H9 (cell line): Measurements from ENCODE around the gene MAD1L1. TPM values are rescaled to one million over a fixed set of nuclear protein-coding genes. Genes with fewer than 3 reads are reported as not detected.

Source experiments
- DNase-seq: peaks from one replicate; pipeline ENCODE4 v3.0.0-alpha.2; 2017
- H2AFZ ChIP-seq: one replicate; pipeline ENCODE4 v1.6.1; 2013; ENCODE audit warnings: mild to moderate bottlenecking, low read length, control low read depth, moderate library complexity
- H2AK5ac ChIP-seq: 2 replicates; pipeline ENCODE4 v1.6.1; 2013; ENCODE audit warnings: low read length, control low read depth, mixed read lengths; ENCODE audit not compliant: insufficient read length
- H2BK120ac ChIP-seq: one replicate; pipeline ENCODE4 v1.6.1; 2013; ENCODE audit warnings: low read depth, mild to moderate bottlenecking, low read length, control low read depth, inconsistent platforms; ENCODE audit not compliant: poor library complexity, severe bottlenecking
- H2BK12ac ChIP-seq: 2 replicates; pipeline ENCODE4 v1.6.1; 2013; ENCODE audit warnings: low read length, control low read depth, mixed read lengths, low read depth; ENCODE audit not compliant: insufficient read length
- H2BK15ac ChIP-seq: 2 replicates; pipeline ENCODE4 v1.6.1; 2013; ENCODE audit warnings: low read depth, low read length, control low read depth
- H2BK20ac ChIP-seq: one replicate; pipeline ENCODE4 v1.6.1; 2013; ENCODE audit warnings: low read depth, mild to moderate bottlenecking, low read length, control low read depth, inconsistent platforms; ENCODE audit not compliant: poor library complexity, severe bottlenecking
- H2BK5ac ChIP-seq: 2 replicates; pipeline ENCODE4 v1.6.1; 2013; ENCODE audit warnings: low read length, control low read depth, mixed read lengths; ENCODE audit not compliant: insufficient read length
- H3K14ac ChIP-seq: 2 replicates; pipeline ENCODE4 v1.6.1; 2013; ENCODE audit warnings: low read length, control low read depth; ENCODE audit not compliant: insufficient read depth
- H3K18ac ChIP-seq: 2 replicates; pipeline ENCODE4 v1.6.1; 2013; ENCODE audit warnings: low read depth, mild to moderate bottlenecking, mixed read lengths, low read length, control low read depth; ENCODE audit not compliant: insufficient read length
- H3K23ac ChIP-seq: 2 replicates; pipeline ENCODE4 v1.6.1; 2013; ENCODE audit warnings: low read length, control low read depth, mixed read lengths, low read depth; ENCODE audit not compliant: insufficient read length
- H3K23me2 ChIP-seq: 2 replicates; pipeline ENCODE4 v1.6.1; 2013; ENCODE audit warnings: low read depth, mild to moderate bottlenecking, mixed read lengths, low read length, control low read depth; ENCODE audit not compliant: insufficient read length, poor library complexity, severe bottlenecking
- H3K27ac ChIP-seq: 2 replicates; pipeline ENCODE4 v1.5.1; 2013; ENCODE audit warnings: low read length, control low read depth, mixed read lengths, low read depth; ENCODE audit not compliant: insufficient read length
- H3K27me3 ChIP-seq: 2 replicates; pipeline ENCODE4 v1.6.1; 2013; ENCODE audit warnings: low read length, control low read depth, inconsistent platforms; ENCODE audit not compliant: insufficient read depth
- H3K4ac ChIP-seq: 2 replicates; pipeline ENCODE4 v1.6.1; 2013; ENCODE audit warnings: low read depth, mild to moderate bottlenecking, control low read depth, inconsistent platforms, low read length, moderate library complexity
- H3K4me1 ChIP-seq: 2 replicates; pipeline ENCODE4 v1.6.1; 2013; ENCODE audit warnings: low read length, control low read depth, inconsistent platforms; ENCODE audit not compliant: insufficient read depth
- H3K4me2 ChIP-seq: 2 replicates; pipeline ENCODE4 v1.6.1; 2013; ENCODE audit warnings: low read length, control low read depth, mixed read lengths; ENCODE audit not compliant: insufficient read length, insufficient read depth
- H3K56ac ChIP-seq: 2 replicates; pipeline ENCODE4 v1.6.1; 2013; ENCODE audit warnings: low read depth, mild to moderate bottlenecking, mixed read lengths, low read length, control low read depth; ENCODE audit not compliant: insufficient read length
- H3K79me1 ChIP-seq: 2 replicates; pipeline ENCODE4 v1.6.1; 2013; ENCODE audit warnings: low read depth, mild to moderate bottlenecking, moderate library complexity, low read length, control low read depth, inconsistent platforms; ENCODE audit not compliant: insufficient read depth, poor library complexity, severe bottlenecking
- H3K79me2 ChIP-seq: 2 replicates; pipeline ENCODE4 v1.6.1; 2013; ENCODE audit warnings: low read length, control low read depth, inconsistent platforms; ENCODE audit not compliant: insufficient read depth
- H3K9ac ChIP-seq: 2 replicates; pipeline ENCODE4 v1.6.1; 2013; ENCODE audit warnings: low read length, control low read depth, mixed read lengths; ENCODE audit not compliant: insufficient read length; ENCODE audit errors: extremely low read depth
- H3K9me3 ChIP-seq: one replicate; pipeline ENCODE4 v1.6.1; 2013; ENCODE audit warnings: low read depth, low read length, inconsistent platforms; ENCODE audit not compliant: control insufficient read depth
- H3T11ph ChIP-seq: one replicate; pipeline ENCODE4 v1.6.1; 2013; ENCODE audit warnings: mild to moderate bottlenecking, low read length, control low read depth, inconsistent platforms
- H4K20me1 ChIP-seq: one replicate; pipeline ENCODE4 v1.6.1; 2013; ENCODE audit not compliant: control insufficient read depth, insufficient read length, insufficient read depth
- H4K5ac ChIP-seq: 2 replicates; pipeline ENCODE4 v1.6.1; 2013; ENCODE audit warnings: low read depth, mild to moderate bottlenecking, mixed read lengths, low read length, control low read depth; ENCODE audit not compliant: insufficient read length
- H4K8ac ChIP-seq: replicated peaks from 2 replicates; pipeline ENCODE4 v1.6.1; 2013; ENCODE audit warnings: low read length, control low read depth, mixed read lengths, low read depth; ENCODE audit not compliant: insufficient read length
- H4K91ac ChIP-seq: 2 replicates; pipeline ENCODE4 v1.6.1; 2013; ENCODE audit warnings: low read depth, mild to moderate bottlenecking, moderate library complexity, mixed read lengths, low read length, control low read depth; ENCODE audit not compliant: insufficient read length
- H3K27ac Mint-ChIP-seq, 3 experiments: 2 replicates in 2 of 3; 3 replicates in 1 of 3; pipeline ENCODE4 v1.8.0; 2020 to 2021; ENCODE audit warnings: mixed read lengths in 3 of 3, mild to moderate bottlenecking in 1 of 3, moderate library complexity in 1 of 3
- H3K27me3 Mint-ChIP-seq: 2 replicates; pipeline ENCODE4 v1.8.0; 2021; ENCODE audit warnings: low read depth, mild to moderate bottlenecking, moderate library complexity, mixed read lengths
- H3K36me3 Mint-ChIP-seq, 3 experiments: 2 replicates in 2 of 3; 3 replicates in 1 of 3; pipeline ENCODE4 v1.8.0; 2020 to 2021; ENCODE audit warnings: low read depth in 3 of 3, mixed read lengths in 3 of 3; ENCODE audit not compliant: insufficient read depth in 1 of 3
- H3K4me1 Mint-ChIP-seq, 2 experiments: 2 replicates each; pipeline ENCODE4 v1.8.0; 2020; ENCODE audit warnings: mixed read lengths in 2 of 2
- H3K4me3 Mint-ChIP-seq, 2 experiments: 2 replicates in 1 of 2; 3 replicates in 1 of 2; pipeline ENCODE4 v1.8.0; 2020 to 2021; ENCODE audit warnings: mild to moderate bottlenecking in 2 of 2, mixed read lengths in 2 of 2, moderate library complexity in 1 of 2
- H3K9me3 Mint-ChIP-seq, 2 experiments: 2 replicates in 1 of 2; 3 replicates in 1 of 2; pipeline ENCODE4 v1.8.0; 2020; ENCODE audit warnings: mild to moderate bottlenecking in 2 of 2, mixed read lengths in 2 of 2, moderate library complexity in 1 of 2
- WGBS: extraction: QIAGEN DNeasy Blood & Tissue Kit; methylation state at CpG from one replicate; pipeline ENCODE4 v1.1.7; 2013; ENCODE audit warnings: missing lambda C conversion rate, low lambda C conversion rate, mixed read lengths; ENCODE audit not compliant: insufficient read length; ENCODE audit errors: extremely low coverage; 5-methylcytosine and 5-hydroxymethylcytosine counted together
- total RNA-seq: library from RNA; stranded (reverse); gene quantifications from 2 replicates; pipeline ENCODE4 v1.2.1, GENCODE V29; 2021
- TF ChIP-seq, protein P1 (sequence below): fragments of 200-600 bp; sonication (generic); conservative IDR thresholded peaks from 3 replicates; pipeline ENCODE4 v1.8.0; 2021; ENCODE audit warnings: antibody characterized with exemption, mild to moderate bottlenecking

Gene MAD1L1
- total RNA-seq, 1 experiment from 2014 or later, result 39.0 TPM

DNA sequence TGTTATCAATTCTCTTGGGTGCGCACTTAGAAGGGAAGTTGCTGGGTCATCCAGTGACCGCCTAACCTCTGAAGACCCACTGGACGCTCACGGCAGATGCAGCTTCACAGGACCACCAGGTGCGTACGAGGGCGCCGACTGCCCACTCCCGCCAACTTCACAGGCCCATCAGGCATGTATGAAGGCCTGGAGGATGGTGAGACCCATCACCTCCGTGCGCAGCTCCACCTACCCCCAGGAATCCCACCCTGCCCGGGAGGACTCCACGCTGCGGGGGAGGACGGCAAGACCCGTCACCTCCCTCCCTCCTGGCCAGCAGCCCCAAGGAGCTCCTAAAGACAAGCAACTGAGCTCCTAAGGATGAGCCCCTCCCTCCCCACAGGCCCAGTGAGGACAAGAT is 146.9 kb downstream of the MAD1L1 start:
- WGBS, result no CpG with 5 or more reads among the region's 16 CpGs
- Histone ChIP-seq H3K27ac (no peak overlapping the region), H3K4me1 (no peaks in the 10 kb centered on the region; the same call in 1 of the 2 replicates), H3K27me3 (no peaks in the 10 kb centered on the region), H2BK5ac (no peak overlapping the region), H4K8ac (no peak overlapping the region), H3K4me2 (no peak overlapping the region), H3K79me2 (no peaks in the 10 kb centered on the region), H2BK15ac (no peak overlapping the region), H3K9me3 (no peaks in the 10 kb centered on the region), H3K56ac (no peak overlapping the region), H3K18ac (no peak overlapping the region), H3K4ac (no peak overlapping the region), H3K9ac (no peak overlapping the region), H3K23me2 (no peaks in the 10 kb centered on the region), H4K5ac (no peak overlapping the region), H3K14ac (no peak overlapping the region; the same call in 1 of the 2 replicates), H3K23ac (no peak overlapping the region), H4K20me1 (no peaks in the 10 kb centered on the region), H3T11ph (no peak overlapping the region), H3K79me1 (no peaks in the 10 kb centered on the region), H2AK5ac (no peak overlapping the region), H2AFZ (no peak overlapping the region), H2BK120ac (no peak overlapping the region), H2BK20ac (no peak overlapping the region), H4K91ac (no peak overlapping the region), H2BK12ac (no peak overlapping the region)
- DNase-seq, result no peak
- no peaks in the 10 kb centered on the region for H3K27me3 Mint-ChIP-seq
- no peak overlapping the region for H3K4me3 Mint-ChIP-seq
- H3K36me3 Mint-ChIP-seq, result peaks cover 0 to 11% (median 10%) of the 10 kb centered on the region in 3 experiments; a peak in 5 of 7 replicates
- no peaks in the 10 kb centered on the region for H3K9me3 Mint-ChIP-seq
- peaks cover 0 to 17% of the 10 kb centered on the region in 2 experiments; a peak in 3 of 4 replicates for H3K4me1 Mint-ChIP-seq
- H3K27ac Mint-ChIP-seq, result peak overlapping the region in 1 of 3 experiments; percentile 32; a peak in 3 of 7 replicates
- TF ChIP-seq, protein P1, sequence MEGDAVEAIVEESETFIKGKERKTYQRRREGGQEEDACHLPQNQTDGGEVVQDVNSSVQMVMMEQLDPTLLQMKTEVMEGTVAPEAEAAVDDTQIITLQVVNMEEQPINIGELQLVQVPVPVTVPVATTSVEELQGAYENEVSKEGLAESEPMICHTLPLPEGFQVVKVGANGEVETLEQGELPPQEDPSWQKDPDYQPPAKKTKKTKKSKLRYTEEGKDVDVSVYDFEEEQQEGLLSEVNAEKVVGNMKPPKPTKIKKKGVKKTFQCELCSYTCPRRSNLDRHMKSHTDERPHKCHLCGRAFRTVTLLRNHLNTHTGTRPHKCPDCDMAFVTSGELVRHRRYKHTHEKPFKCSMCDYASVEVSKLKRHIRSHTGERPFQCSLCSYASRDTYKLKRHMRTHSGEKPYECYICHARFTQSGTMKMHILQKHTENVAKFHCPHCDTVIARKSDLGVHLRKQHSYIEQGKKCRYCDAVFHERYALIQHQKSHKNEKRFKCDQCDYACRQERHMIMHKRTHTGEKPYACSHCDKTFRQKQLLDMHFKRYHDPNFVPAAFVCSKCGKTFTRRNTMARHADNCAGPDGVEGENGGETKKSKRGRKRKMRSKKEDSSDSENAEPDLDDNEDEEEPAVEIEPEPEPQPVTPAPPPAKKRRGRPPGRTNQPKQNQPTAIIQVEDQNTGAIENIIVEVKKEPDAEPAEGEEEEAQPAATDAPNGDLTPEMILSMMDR, result no peak
